ENCODE results near the gene EDDM13.
A peak's percentile ranks its signal among the peaks of the same experiment; 100 is the strongest.
"Not testable (repeated sequence)": the region's sequence is repeated elsewhere in the genome, so short reads cannot be mapped to it uniquely, and the experiment has no call there.

Gene EDDM13

GRCh38 chr19:56319991-56320390 lies 47.4 kb downstream of the EDDM13 start:
- DNase-seq (ENCODE audit: extremely low read depth, low read depth), result no peak
- H3K4me3 ChIP-seq (replicated peaks; ENCODE audit: low read depth, low read length), result no peak overlapping the region
- TF ChIP-seq CTCF (IDR thresholded peaks at IDR 0.05; ENCODE audit: low read depth, low read length, missing control alignments), result no peak

- no peak for DNase-seq (ENCODE audit: extremely low read depth, low read depth)
- TF ChIP-seq CTCF (IDR thresholded peaks at IDR 0.05; ENCODE audit: low read depth, low read length, missing control alignments), result no peak
- no peak overlapping the region for H3K4me3 ChIP-seq (replicated peaks; ENCODE audit: low read depth, low read length)
Measured at GRCh38 chr19:56321254-56321988, 48.9 kb downstream of the EDDM13 start.

- no peak overlapping the region for H3K4me3 ChIP-seq (replicated peaks; ENCODE audit: low read depth, low read length)
- TF ChIP-seq CTCF (IDR thresholded peaks at IDR 0.05; ENCODE audit: low read depth, low read length, missing control alignments), result no peak
- no peak for DNase-seq (ENCODE audit: extremely low read depth, low read depth)
Measured at GRCh38 chr19:56321989-56322440, 49.5 kb downstream of the EDDM13 start.

- H3K4me3 ChIP-seq (replicated peaks; ENCODE audit: low read depth, low read length), result no peak overlapping the region
- no peak for TF ChIP-seq CTCF (IDR thresholded peaks at IDR 0.05; ENCODE audit: low read depth, low read length, missing control alignments)
- no peak for DNase-seq (ENCODE audit: extremely low read depth, low read depth)
Measured at GRCh38 chr19:56324436-56324835, 51.9 kb downstream of the EDDM13 start.

GRCh38 chr19:56332695-56333094 lies 60.1 kb downstream of the EDDM13 start:
- no peak overlapping the region for H3K4me3 ChIP-seq (replicated peaks; ENCODE audit: low read depth, low read length)
- TF ChIP-seq CTCF (IDR thresholded peaks at IDR 0.05; ENCODE audit: low read depth, low read length, missing control alignments), result no peak
- DNase-seq (ENCODE audit: extremely low read depth, low read depth), result no peak

- DNase-seq (ENCODE audit: extremely low read depth, low read depth), result peak; percentile 29
- H3K4me3 ChIP-seq (replicated peaks; ENCODE audit: low read depth, low read length), result no peak overlapping the region
- peak; percentile 59 for TF ChIP-seq CTCF (IDR thresholded peaks at IDR 0.05; ENCODE audit: low read depth, low read length, missing control alignments)
Measured at GRCh38 chr19:56333506-56333905, 61.0 kb downstream of the EDDM13 start.

- H3K4me3 ChIP-seq (replicated peaks; ENCODE audit: low read depth, low read length); DNase-seq (ENCODE audit: extremely low read depth, low read depth): not testable (repeated sequence)
Measured at GRCh38 chr19:56335371-56335770, 62.8 kb downstream of the EDDM13 start.

- DNase-seq (ENCODE audit: extremely low read depth, low read depth); H3K4me3 ChIP-seq (replicated peaks; ENCODE audit: low read depth, low read length): not testable (repeated sequence)
Measured at GRCh38 chr19:56337077-56337476, 64.5 kb downstream of the EDDM13 start.

- not testable (repeated sequence) for DNase-seq (ENCODE audit: extremely low read depth, low read depth); H3K4me3 ChIP-seq (replicated peaks; ENCODE audit: low read depth, low read length)
Measured at GRCh38 chr19:56339031-56339430, 66.5 kb downstream of the EDDM13 start.

Measured in HFF-Myc (cell line).